HG03280 (cell line): ENCODE data around the gene MGRN1.
A peak's percentile ranks its signal among the peaks of the same experiment; 100 is the strongest.
"Not testable (repeated sequence)": the region's sequence is repeated elsewhere in the genome, so short reads cannot be mapped to it uniquely, and the experiment has no call there.

ENCODE experiments used
- ATAC-seq: cut with Tn5 transposase; IDR thresholded peaks from one replicate; pipeline ENCODE4 v1.9.1; 2021; ENCODE audit warnings: mild to moderate bottlenecking, moderate library complexity; ENCODE audit not compliant: unreplicated experiment

Gene MGRN1

DNA sequence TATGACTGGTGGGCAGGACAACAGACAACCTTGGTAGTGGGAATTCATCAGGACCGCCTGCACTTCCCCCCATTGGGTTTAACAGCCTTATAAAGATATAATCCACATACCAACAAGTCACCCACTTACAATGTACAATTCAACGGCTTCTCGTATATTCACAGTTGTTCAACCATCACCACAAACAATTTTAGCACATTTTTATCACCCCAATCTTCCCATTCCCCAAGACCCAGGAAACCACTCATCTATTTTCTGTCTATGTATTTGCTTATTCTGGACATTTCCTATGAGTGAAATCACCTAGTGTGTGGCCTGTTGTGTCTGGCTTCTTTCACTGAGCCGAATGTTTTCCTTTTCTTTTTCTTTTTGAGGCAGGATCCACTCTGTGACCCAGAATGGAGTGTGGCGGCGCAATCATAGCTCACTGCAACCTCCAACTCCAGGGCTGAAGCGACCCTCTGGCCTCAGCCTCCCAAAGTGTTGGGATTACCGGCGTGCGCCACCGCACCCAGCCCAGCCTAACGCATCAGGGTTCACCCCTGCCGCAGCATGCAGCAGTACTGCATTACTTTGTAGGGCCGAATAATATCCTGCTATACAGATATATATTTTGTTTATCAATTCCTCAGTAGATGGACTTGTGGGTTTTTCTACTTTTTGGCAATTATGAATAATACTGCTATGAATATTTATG lies 98.6 kb downstream of the MGRN1 start:
- no peak for ATAC-seq

DNA sequence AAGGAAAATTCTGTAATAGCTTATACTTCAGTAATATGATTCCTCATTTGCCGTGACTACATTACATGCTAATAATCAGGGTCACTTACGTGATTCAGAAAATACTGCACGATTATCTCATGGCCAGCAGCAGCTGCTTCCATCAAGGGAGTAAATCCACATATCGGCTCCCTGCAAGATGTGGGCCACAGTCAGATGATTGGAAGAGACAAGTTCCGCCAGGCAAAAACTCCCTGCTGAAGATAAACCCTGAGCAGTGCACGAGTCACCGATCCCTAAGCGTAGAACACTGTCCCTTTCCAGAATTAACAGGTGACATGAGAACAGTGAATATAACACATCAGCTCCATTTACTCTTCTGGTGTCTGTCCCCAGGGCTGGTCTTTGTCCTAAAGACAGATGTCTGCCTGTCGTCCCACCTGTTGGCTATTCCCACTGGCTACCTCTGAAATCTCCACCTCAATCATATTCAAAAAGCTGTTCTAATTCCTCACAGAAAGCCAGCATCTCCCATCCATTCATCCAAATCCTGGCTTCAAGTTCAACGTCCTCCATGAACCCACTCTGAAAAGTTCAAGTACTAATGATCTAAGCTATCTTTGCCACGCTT lies 100.1 kb downstream of the MGRN1 start:
- no peak for ATAC-seq

- no peak for ATAC-seq
These were observed 102.0 kb downstream of the MGRN1 start for GRCh38 chr16:4726616-4727015.

DNA sequence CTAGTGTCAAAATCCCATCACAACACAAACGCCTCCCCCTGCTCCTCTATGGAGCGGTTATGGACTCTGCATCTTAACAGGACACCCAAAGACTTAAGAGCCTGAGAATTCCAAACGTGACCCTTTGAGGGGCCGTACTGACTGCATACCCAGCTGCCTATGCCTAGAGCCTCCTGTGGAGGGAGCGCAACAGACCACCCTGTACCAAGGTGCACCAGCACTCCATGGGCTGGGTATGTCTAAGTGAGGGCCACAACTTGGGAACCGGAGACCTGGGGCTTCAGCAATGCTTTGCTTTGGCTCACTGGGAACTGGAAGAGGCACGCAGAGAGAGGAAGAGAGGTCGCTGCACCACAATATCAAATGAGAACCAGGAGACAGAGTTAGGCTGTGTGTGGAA lies 104.0 kb downstream of the MGRN1 start:
- ATAC-seq = no peak

DNA sequence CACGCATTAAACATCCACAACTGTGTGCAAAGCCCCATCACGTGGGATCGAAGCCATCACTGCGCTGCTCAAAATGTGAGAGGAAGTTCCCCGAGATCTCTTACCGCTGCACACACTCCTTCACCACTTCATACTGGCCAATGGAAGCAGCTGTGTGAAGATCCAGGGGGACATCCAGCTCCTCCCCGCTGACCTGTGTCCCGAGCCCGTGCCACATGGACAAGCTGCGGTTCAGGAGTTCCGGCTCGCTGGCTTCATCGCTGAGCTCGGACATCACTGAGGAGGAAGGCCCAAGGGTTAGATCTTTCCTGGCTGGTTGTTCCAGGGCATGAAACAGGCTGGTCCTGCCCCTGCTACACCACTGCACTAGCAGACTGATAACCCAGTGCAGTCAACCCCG lies 105.2 kb downstream of the MGRN1 start:
- ATAC-seq = no peak

- no peak for ATAC-seq
These were observed 108.7 kb downstream of the MGRN1 start for GRCh38 chr16:4733211-4733742.

GRCh38 chr16:4733747-4734062 lies 109.1 kb downstream of the MGRN1 start:
- ATAC-seq = no peak

GRCh38 chr16:4734063-4734729 lies 109.6 kb downstream of the MGRN1 start, which contains the start of the genes ANKS3 and DNAAF8:
ANKS3 (minus strand) TSS chr16:4734271; CDS start chr16:4730149, 4,122 bp downstream.
DNAAF8 (plus strand) TSS chr16:4734537; CDS start chr16:4736515, 1,978 bp downstream.
- peak; percentile 78 for ATAC-seq

DNA sequence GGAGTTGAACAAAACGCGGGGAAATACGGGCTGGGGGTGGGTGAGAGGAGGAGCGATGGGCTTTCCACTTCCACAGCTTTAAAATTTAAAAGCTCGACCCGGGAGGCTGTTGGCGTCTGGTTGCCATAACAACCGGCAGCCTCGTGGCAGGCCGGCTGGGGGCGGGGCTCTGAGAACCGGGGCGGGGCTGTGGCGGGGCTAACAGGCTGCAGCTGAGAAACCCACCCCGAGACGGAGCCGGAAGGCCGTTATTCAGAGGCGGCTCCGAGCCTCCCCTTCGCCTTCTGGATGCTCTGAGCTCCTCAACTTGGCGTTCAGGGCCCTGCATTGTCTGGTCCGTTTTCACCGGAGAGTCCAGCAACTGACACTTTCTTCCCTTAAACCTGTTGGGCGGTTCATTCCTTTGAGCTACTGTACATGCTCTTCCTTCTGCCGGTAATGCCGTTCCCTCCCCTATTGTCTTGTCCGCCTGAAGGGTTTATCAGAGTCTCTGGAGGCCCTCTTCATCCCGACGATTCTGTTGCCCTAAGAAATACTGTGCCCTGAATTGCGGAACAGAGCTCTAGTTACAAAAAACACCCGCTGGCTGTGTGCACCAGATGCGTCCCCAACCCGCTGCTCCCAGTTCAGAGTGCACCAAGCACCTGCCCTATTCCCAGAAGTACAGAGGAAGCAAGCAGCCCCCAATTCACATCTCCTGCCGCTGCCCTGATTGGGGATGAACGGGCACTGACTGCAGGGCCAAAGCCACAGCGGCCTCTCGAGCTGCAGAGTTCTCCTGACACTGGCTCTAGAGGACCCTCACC lies 110.3 kb downstream of the MGRN1 start:
- ATAC-seq = peak; percentile 67

GRCh38 chr16:4736546-4736945 lies 111.9 kb downstream of the MGRN1 start:
- no peak for ATAC-seq

DNA sequence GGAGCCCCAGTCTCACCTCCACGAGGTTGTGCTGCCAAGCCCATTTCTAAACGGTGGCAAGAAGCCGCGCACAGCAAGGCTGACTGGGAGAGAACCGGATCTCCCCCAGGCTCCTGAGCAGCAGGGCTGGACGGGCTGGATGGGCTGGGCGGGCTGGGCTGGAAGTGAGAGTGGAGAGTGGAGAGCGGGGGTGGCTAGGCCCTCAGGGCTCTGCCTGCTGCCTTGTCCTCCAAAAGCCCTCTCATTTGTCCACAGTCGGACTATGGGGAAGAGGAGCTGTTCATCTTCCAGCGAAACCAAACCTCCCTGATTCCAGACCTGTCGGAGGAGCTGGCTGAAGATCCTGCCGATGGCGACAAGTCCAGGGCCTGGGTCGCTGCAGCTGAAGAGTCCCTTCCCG lies 112.9 kb downstream of the MGRN1 start:
- no peak for ATAC-seq

- not testable (repeated sequence) for ATAC-seq
These were observed 113.7 kb downstream of the MGRN1 start for GRCh38 chr16:4738370-4738769.
